HG03064 (cell line): ENCODE results near the gene COPZ2.
"Not testable (repeated sequence)": the region's sequence is repeated elsewhere in the genome, so short reads cannot be mapped to it uniquely, and the experiment has no call there.

ENCODE experiments used
- ATAC-seq: cut with Tn5 transposase; IDR thresholded peaks from one replicate; pipeline ENCODE4 v1.9.1; 2021; ENCODE audit warnings: low read depth; ENCODE audit not compliant: unreplicated experiment

COPZ2 gene

DNA sequence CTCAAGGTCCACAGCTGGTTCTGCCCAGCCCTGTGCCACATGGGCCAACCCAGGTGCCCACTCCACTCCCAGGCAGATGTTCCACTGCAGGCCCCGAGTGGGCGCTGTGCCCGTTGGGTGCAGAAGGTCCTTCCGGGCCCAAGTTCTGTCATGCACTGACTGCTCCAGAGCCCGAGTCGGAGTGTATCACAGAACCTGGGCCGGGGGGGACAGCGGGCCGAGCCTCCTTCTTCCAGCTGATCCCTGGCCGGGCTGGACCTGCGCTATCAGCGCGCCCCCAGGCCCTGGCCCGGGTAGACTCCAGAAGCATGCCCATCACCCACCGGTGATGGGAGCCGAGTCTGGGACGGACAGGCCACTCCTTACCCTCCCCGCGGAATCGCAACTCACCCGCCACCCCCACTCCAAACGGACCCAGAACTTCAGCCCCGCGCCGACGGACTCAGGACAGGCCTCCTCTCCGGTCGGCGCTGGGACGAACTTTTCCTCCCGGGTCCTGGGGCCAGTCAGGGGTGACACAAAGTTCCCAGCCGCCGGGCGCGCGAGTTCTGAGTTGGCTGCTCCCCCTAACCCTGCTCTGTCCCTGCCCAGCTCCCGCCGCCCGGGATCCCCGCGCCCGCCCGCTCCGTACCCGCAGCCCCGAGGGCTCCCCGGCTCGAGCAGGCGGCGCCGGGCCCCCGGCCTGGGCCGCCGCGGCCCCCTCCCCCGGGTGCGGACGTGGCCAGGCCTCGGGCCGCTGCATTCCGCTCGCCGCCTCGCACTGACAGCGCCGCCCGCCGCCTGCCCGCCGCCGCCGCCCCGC lies at the start of gene COPZ2:
TSS of gene COPZ2 (minus strand) at position 762 of the 802 bp plus-strand sequence. CDS start at position 742, 20 bp downstream.
- ATAC-seq: no peak

GRCh38 chr17:48084932-48085331 lies 47.3 kb upstream of the COPZ2 start:
- ATAC-seq: no peak

GRCh38 chr17:48081858-48082257 lies 44.3 kb upstream of the COPZ2 start:
- no peak for ATAC-seq

GRCh38 chr17:48077152-48077551 lies 39.6 kb upstream of the COPZ2 start:
- not testable (repeated sequence) for ATAC-seq

GRCh38 chr17:48074322-48075081 lies 36.9 kb upstream of the COPZ2 start:
- no peak for ATAC-seq

DNA sequence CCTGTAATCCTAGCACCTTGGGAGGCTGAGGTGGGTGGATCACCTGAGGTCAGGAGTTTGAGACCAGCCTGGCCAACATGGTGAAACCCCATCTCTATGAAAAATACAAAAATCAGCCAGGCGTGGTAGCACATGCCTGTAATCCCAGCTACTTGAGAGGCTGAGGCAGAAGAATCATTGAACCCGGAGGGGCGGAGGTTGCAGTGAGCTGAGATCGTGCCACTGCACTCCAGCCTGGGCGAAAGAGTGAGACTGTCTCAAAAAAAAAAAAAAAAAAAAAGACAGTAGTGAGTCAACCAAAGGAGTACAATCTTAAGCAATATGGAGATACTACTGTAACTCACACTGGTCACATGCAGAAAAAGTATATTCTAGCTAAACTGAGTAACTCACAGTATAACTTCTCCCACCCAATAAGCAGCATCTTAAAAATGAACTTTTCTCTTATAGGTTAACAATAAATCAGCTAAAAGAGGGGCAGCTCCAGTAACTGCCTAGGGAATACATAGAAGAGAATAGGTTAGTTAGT lies 36.0 kb upstream of the COPZ2 start:
- not testable (repeated sequence) for ATAC-seq

- not testable (repeated sequence) for ATAC-seq
These were observed 35.2 kb upstream of the COPZ2 start for GRCh38 chr17:48072811-48073210.

DNA sequence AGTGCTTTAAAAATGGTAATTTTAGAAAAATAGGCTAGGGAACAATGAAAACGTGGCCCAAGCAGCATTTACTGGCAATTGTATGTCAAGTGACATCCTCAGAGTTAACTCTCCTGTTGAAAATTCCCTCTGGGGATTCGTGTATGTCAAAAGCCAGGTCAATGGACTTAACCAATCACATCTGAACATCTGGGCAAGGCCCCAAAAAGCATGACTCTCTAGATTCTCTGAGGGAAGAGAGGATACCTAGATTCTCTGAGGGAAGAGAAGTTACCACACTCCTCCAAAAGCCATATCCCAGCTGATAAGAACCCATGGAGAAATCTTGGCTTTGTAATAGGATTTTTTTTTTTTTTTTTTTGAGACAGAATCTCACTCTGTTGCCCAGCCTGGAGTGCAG lies 34.1 kb upstream of the COPZ2 start:
- ATAC-seq: no peak

DNA sequence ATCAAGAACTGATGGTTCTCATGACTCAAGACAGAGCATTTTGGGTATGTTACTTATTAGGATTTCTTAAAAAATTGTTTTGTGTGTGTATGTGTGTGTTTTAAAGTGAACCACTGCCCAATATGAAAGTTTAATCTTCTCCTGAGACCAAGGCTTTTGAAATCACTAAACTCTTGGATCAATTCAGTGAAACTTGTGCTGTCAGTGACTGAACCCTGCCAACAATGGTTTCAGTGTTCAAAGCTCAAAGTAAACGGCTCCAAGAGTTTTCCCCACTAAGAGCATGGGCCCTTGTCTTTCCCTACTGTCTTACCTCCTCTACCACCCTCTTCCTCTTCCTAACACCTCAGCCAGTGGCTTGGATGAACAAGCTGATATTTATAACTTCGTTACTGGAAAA lies 32.6 kb upstream of the COPZ2 start:
- ATAC-seq: no peak

DNA sequence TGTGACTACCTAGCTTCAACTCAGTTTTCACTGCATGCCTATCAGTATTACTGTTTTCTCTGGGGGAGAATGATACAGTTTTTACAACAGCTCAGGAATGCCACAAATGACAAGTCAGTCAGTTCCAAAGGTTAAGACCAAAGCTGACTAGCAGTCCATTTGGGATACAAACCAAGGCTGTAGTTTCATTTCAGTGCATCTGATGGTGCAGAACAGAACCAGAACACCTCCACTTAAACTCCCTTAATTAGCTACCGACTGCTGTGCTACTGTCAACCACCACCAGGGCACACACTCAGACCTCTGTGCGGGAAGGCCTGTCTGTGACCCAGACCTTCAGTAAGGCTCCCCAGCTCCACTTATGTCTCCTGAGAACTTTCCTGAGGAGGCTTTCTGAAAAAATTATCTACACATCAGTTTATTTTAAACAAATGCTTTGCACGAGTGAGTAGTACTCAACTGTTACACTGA lies 30.9 kb upstream of the COPZ2 start:
- no peak for ATAC-seq

- not testable (repeated sequence) for ATAC-seq
These were observed 30.2 kb upstream of the COPZ2 start for GRCh38 chr17:48067808-48068207.

GRCh38 chr17:48067245-48067644 lies 29.6 kb upstream of the COPZ2 start:
- ATAC-seq: no peak

DNA sequence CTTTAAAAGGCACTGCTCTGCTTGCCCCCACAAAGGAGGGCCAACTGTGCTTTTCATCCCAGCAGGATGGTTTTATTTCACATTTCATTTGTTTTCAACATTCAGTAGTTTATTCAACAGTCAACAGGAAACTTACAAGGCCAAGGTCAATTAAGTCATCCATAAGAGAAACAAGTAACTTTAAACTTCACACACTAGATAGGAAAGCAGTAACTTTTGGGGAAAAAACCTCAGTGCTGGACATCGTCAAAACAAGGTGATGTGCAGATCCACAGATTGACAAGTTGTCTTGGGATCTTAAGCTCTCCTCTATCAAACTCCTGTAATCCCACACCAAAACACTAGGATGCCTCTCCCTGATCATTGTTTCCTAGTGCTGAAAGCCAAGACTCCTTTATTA lies 29.1 kb upstream of the COPZ2 start:
- ATAC-seq: no peak

DNA sequence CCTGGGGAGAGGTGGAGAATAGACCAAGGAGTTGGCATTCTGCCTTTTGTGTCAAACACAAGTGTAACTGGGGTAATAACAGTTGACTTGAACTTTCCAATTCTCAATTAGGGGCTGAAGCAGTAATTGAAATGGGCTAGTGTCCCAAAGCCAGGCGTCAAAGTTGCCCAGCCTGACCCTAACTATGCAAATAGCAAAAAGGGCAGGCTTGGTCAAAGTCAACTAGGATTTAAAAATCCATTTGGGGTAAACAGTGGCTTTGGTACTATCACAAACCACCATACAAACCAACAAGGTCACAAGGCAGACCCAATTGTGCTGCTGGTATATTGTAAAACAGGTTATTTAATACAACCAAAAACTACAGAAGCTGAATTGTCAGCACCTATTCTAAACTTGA lies 28.6 kb upstream of the COPZ2 start:
- no peak for ATAC-seq

DNA sequence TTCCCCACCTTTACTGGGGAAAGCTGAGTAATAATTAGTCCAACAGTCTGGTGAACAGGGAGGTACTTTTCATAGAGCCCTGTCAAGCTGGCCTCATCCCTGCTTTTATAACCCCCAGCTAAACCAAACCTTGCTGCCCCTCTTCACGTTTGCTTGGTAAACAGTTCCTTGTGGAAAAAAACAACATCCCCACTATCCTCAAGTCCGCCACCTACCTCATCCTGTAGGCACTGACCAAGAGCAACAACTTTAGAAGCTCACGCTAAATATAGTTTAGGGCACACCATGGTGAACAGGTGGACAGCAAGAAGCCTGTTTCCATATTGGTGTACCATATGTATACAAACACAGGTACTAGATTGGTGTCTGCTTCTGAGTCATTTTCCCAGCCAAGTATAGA lies 27.0 kb upstream of the COPZ2 start:
- ATAC-seq: no peak

DNA sequence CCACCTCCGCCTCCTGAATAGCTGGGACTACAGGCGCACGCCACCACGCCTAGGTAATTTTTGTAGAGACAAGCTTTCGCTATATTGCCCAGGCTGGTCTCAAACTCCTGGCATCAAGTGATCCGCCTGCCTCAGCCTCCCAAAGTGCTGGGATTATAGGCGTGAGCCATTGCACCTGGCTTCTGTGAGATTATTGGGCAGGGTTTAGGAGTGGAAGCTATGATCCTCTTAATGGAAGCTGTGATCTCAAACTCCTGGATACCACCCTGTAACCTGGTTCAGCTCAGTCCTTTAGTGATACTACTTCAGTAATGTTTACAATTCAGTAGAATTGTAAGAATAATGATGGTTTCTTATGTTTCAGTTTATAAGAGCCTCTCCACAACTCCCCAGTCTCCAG lies 24.7 kb upstream of the COPZ2 start:
- ATAC-seq: no peak

DNA sequence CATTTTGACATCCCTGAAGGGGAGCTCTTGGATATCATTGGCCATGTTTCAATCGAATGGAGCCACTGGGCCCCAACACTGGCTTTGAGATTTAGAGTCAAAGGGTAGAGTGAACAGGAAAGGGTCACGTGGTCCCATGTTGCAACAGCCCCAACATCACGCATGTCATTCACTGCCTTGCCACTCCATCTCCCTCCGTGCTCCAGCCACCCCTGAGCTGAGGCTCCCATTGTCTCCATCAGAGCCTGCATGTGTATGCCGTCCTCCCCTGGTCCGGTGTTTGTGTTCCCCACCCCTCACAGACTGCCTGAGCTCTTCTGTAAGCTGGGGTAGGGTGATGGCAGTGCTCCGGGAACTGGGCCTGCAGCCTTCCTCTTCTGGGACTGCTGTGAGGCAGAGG lies 22.7 kb upstream of the COPZ2 start:
- ATAC-seq: no peak

GRCh38 chr17:48059125-48059668 lies 21.6 kb upstream of the COPZ2 start:
- no peak for ATAC-seq

GRCh38 chr17:48058393-48059124 lies 21.0 kb upstream of the COPZ2 start:
- no peak for ATAC-seq

- ATAC-seq: no peak
These were observed 20.0 kb upstream of the COPZ2 start for GRCh38 chr17:48057626-48058025.

DNA sequence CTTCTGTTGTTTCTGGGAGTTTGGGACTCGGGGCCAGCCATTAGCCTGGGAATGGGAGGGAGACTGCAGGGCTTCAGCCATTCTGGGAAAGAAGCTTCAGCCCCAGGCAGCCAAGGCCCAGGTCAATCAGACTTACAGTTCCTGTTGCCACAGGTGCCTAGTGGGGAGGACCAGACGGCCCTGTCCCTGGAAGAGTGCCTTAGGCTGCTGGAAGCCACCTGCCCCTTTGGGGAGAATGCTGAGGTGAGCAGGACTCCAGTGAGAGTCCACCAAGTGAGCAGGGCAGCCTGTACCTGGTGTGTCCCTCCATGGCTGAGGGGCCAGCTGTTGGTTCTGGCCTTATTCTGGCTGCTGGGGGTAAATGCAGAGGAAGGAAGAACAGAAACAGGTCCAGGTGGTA lies 19.3 kb upstream of the COPZ2 start:
- ATAC-seq: no peak
